Measurements from ENCODE around the gene LTBP1. TPM values are rescaled to one million over a fixed set of nuclear protein-coding genes. Genes with fewer than 3 reads are reported as not detected.
A peak's percentile ranks its signal among the peaks of the same experiment; 100 is the strongest.

The LTBP1 gene
- total RNA-seq, 1 donor from 2014 or later: 29.7 TPM

DNA sequence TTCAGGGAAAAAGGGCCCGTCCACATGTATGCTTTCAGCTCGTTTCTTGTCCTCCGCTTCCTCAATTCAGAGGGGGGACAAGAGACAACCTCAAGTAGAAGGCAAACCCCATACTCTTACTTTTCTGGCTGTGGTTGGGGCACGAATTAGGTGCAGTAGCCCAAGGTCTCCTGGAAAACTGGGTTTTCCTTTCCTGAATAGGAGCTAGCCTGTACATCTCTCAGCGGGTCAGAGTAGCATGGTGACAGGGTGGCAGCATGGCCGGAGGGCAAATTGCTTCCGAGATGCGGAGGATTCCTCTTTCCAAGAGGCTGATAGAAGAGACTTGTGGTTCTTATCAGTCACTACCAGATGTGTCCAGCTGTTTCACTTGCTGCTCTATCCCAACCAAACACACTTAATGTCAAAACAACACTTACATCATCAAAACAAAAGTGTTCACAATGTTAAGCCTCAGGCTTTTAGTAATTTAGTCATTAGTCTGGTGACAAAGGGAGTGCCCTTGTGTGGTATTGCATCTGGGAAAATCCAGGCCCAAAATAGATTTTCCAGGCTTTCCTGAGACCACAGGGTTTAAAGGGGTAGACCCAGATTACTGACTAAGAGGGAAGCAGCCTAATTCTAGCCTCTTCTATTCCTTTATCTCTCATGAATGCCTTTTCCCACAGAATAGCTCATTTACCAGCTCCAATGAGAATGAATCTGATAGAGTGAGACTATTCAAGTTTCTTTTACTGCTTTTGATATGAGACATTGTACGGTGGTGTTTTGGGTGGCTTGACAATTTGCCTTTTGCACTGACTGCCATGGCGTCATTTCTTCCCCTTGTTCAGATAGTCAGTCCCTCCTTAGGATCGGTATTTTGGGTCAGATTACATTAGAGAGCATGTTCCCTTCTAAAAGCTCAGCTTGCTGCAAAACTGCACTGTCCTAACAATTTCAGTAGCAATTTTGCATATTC lies 162.0 kb downstream of the LTBP1 start:
- no peaks in the 10 kb centered on the region for H3K36me3 Mint-ChIP-seq (ENCODE audit: low read depth, unreplicated experiment)
- Histone ChIP-seq H3K9ac (ENCODE audit: low read length) (peak overlapping the region; percentile 61), H3K4me2 (ENCODE audit: low read length) (peak overlapping the region; percentile 77), H3K4me1 (ENCODE audit: insufficient read depth, low read length) (peaks cover 47% of the 10 kb centered on the region), H4K20me1 (ENCODE audit: insufficient read depth, low read length) (no peaks in the 10 kb centered on the region), H3K27me3 (ENCODE audit: insufficient read depth, low read length) (no peaks in the 10 kb centered on the region), H3K4me3 (ENCODE audit: insufficient read depth, low read depth, low read length) (no peak overlapping the region), H3K79me2 (ENCODE audit: insufficient read depth, low read length) (no peaks in the 10 kb centered on the region), H3K27ac (ENCODE audit: low read depth, low read length) (peak overlapping the region; percentile 77), H2AFZ (ENCODE audit: low read depth, low read length) (no peak overlapping the region), H3K36me3 (ENCODE audit: insufficient read depth, low read length) (no peaks in the 10 kb centered on the region), H3K9me3 (ENCODE audit: insufficient read depth, low read depth, low read length) (no peaks in the 10 kb centered on the region)
- no peak for FAIRE-seq
- no peak for TF ChIP-seq EZH2 (IDR thresholded peaks at IDR 0.05; ENCODE audit: insufficient read depth, low read length)
- TF ChIP-seq, protein P1, sequence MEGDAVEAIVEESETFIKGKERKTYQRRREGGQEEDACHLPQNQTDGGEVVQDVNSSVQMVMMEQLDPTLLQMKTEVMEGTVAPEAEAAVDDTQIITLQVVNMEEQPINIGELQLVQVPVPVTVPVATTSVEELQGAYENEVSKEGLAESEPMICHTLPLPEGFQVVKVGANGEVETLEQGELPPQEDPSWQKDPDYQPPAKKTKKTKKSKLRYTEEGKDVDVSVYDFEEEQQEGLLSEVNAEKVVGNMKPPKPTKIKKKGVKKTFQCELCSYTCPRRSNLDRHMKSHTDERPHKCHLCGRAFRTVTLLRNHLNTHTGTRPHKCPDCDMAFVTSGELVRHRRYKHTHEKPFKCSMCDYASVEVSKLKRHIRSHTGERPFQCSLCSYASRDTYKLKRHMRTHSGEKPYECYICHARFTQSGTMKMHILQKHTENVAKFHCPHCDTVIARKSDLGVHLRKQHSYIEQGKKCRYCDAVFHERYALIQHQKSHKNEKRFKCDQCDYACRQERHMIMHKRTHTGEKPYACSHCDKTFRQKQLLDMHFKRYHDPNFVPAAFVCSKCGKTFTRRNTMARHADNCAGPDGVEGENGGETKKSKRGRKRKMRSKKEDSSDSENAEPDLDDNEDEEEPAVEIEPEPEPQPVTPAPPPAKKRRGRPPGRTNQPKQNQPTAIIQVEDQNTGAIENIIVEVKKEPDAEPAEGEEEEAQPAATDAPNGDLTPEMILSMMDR (IDR thresholded peaks at IDR 0.05; ENCODE audit: insufficient read depth, low read depth, low read length): no peak
- peaks cover 53% of the 10 kb centered on the region for H3K4me1 Mint-ChIP-seq (ENCODE audit: low read depth, unreplicated experiment)
- peak; percentile 66 for DNase-seq (ENCODE audit: low read depth)
- H3K27ac Mint-ChIP-seq (ENCODE audit: unreplicated experiment): peak overlapping the region; percentile 56
- no peaks in the 10 kb centered on the region for H3K27me3 Mint-ChIP-seq (ENCODE audit: low read depth, unreplicated experiment)
- H3K4me3 Mint-ChIP-seq (ENCODE audit: unreplicated experiment): no peak overlapping the region
- no peaks in the 10 kb centered on the region for H3K9me3 Mint-ChIP-seq (ENCODE audit: unreplicated experiment)

DNA sequence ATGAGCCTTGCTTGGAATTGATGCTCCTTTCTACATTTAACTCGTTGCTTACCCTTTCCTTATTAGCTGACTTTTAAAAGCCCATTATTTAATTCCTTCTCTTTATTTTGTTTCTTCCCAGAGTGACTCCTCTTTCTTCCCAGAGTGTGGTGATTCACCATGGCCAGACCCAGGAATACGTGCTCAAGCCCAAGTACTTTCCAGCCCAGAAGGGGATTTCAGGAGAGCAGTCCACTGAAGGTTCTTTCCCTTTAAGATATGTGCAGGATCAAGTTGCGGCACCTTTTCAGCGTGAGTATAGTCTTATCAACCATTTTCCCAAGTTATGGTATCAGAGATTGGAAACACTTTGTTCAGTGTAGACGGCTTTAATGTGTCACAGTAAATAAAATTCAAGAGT lies 163.7 kb downstream of the LTBP1 start:
- FAIRE-seq: no peak
- TF ChIP-seq EZH2 (IDR thresholded peaks at IDR 0.05; ENCODE audit: insufficient read depth, low read length): no peak
- TF ChIP-seq, protein P1 (IDR thresholded peaks at IDR 0.05; ENCODE audit: insufficient read depth, low read depth, low read length): no peak
- peak overlapping the region; percentile 35 for H3K27ac ChIP-seq (ENCODE audit: low read depth, low read length)
- H3K27me3 Mint-ChIP-seq (ENCODE audit: low read depth, unreplicated experiment): no peaks in the 10 kb centered on the region
- H3K9me3 Mint-ChIP-seq (ENCODE audit: unreplicated experiment): no peaks in the 10 kb centered on the region
- no peak overlapping the region for H2AFZ ChIP-seq (ENCODE audit: low read depth, low read length)
- H3K4me3 Mint-ChIP-seq (ENCODE audit: unreplicated experiment): no peak overlapping the region
- H4K20me1 ChIP-seq (ENCODE audit: insufficient read depth, low read length): no peaks in the 10 kb centered on the region
- H3K9me3 ChIP-seq (ENCODE audit: insufficient read depth, low read depth, low read length): no peaks in the 10 kb centered on the region
- H3K4me2 ChIP-seq (ENCODE audit: low read length): peak overlapping the region; percentile 21
- H3K27me3 ChIP-seq (ENCODE audit: insufficient read depth, low read length): no peaks in the 10 kb centered on the region
- H3K4me3 ChIP-seq (ENCODE audit: insufficient read depth, low read depth, low read length): no peak overlapping the region
- peak overlapping the region; percentile 38 for H3K9ac ChIP-seq (ENCODE audit: low read length)
- H3K4me1 ChIP-seq (ENCODE audit: insufficient read depth, low read length): peaks cover 36% of the 10 kb centered on the region
- peak; percentile 30 for DNase-seq (ENCODE audit: low read depth)
- peaks cover 40% of the 10 kb centered on the region for H3K4me1 Mint-ChIP-seq (ENCODE audit: low read depth, unreplicated experiment)
- H3K36me3 Mint-ChIP-seq (ENCODE audit: low read depth, unreplicated experiment): no peaks in the 10 kb centered on the region
- no peaks in the 10 kb centered on the region for H3K36me3 ChIP-seq (ENCODE audit: insufficient read depth, low read length)
- H3K79me2 ChIP-seq (ENCODE audit: insufficient read depth, low read length): no peaks in the 10 kb centered on the region
- H3K27ac Mint-ChIP-seq (ENCODE audit: unreplicated experiment): peak overlapping the region; percentile 71

Measured in astrocyte (in vitro differentiated cells and primary cell).